Fibroblast of lung (primary cell): ENCODE data around the gene MCF2L.

Experiments used
- CTCF ChIP-seq, 2 donors: IDR thresholded peaks in 1 of 2; conservative IDR thresholded peaks in 1 of 2; 1 replicate in 1 of 2; 2 replicates in 1 of 2; pipeline ENCODE4 v1.5.1; 2011 to 2012; ENCODE audit warnings: low read length in 2 of 2, control low read depth in 1 of 2, inconsistent platforms in 1 of 2, low read depth in 1 of 2, mild to moderate bottlenecking in 1 of 2
- EZH2 ChIP-seq: IDR thresholded peaks from 2 replicates; pipeline ENCODE4 v1.5.1; 2012; ENCODE audit warnings: low read length, control low read depth, mild to moderate bottlenecking; ENCODE audit errors: missing control alignments

DNA sequence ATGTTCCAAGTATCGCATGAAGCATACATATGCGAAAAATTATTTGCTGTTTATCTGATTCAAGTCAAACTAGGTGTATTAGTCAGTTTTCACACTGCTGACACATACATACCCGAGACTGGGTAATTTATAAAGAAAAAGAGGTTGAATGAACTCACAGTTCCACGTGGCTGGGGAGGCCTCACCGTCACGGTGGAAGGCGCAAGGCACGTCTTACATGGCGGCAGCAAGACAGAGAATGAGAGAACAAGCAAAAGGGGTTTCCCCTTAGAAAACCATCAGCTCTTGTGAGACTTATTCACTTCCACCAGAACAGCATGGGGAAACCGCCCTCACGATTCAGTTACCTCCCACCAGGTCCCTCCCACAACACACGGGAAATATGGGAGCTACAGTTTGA, 176.5 kb downstream of the MCF2L start:
- TF ChIP-seq CTCF (conservative IDR thresholded peaks at IDR 0.05 in 1 of 2, IDR thresholded peaks at IDR 0.05 in 1 of 2; ENCODE audit: low read depth in 1 of 2, low read length in 2 of 2) (no peak), EZH2 (no peak)
